AG10803 (cell line): ENCODE measurements around the gene CALML4.
A peak's percentile ranks its signal among the peaks of the same experiment; 100 is the strongest.
"Not testable (repeated sequence)": the region's sequence is repeated elsewhere in the genome, so short reads cannot be mapped to it uniquely, and the experiment has no call there.

Experiments used
- DNase-seq: peaks from one replicate; pipeline ENCODE4 v3.0.0; 2010; ENCODE audit warnings: low read depth
- H3K4me3 ChIP-seq: 2 replicates; pipeline ENCODE4 v1.5.1; 2011; ENCODE audit warnings: mild to moderate bottlenecking, low read length, control low read depth
- TF ChIP-seq, protein P1 (sequence below): conservative IDR thresholded peaks from 2 replicates; pipeline ENCODE4 v1.5.1; 2011; ENCODE audit warnings: mild to moderate bottlenecking, low read length, control low read depth, inconsistent platforms

Gene CALML4

DNA sequence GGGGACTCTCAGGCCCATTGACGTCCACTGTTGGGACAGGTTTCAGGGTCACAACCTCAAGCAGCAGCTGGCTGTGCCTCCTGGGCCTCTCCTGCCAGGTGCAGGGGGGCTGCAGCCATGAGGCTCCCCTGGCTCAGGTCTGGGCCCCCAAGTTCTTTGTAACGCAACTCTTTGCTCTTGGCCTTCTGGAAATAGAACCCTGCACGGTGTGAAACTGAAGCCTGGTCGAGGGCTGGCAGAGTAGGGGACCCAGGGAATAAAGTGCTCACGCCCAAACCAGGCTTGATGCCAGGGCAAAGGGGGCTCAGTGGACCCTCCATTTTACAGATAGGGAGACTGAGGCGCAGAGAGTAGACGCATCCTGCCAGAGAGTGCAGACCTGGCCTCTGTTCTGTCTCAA lies 771 bp downstream of the CALML4 start:
- no peak overlapping the region for H3K4me3 ChIP-seq
- DNase-seq: no peak
- TF ChIP-seq, protein P1, sequence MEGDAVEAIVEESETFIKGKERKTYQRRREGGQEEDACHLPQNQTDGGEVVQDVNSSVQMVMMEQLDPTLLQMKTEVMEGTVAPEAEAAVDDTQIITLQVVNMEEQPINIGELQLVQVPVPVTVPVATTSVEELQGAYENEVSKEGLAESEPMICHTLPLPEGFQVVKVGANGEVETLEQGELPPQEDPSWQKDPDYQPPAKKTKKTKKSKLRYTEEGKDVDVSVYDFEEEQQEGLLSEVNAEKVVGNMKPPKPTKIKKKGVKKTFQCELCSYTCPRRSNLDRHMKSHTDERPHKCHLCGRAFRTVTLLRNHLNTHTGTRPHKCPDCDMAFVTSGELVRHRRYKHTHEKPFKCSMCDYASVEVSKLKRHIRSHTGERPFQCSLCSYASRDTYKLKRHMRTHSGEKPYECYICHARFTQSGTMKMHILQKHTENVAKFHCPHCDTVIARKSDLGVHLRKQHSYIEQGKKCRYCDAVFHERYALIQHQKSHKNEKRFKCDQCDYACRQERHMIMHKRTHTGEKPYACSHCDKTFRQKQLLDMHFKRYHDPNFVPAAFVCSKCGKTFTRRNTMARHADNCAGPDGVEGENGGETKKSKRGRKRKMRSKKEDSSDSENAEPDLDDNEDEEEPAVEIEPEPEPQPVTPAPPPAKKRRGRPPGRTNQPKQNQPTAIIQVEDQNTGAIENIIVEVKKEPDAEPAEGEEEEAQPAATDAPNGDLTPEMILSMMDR: no peak

DNA sequence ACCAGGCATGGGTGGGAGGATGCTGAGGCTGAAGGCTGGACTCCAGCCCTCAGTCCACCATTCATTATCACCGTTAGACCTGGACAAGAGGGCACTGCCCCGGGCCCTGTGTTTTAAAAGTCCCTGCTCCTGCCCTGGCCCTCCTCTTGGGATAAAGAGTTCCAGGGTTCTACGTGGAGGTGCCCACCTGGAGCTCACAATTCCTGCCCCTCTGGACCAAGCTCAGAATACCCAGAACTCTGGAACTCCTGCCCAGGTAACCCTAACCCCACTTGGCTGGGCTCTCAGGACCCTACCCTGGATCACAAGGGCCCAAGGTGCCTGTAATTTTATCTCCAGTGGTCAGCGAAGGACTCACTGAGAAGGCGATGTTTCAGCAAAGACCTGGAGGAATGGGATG lies 1.2 kb downstream of the CALML4 start:
- no peak for DNase-seq
- no peak overlapping the region for H3K4me3 ChIP-seq
- TF ChIP-seq, protein P1: no peak

DNA sequence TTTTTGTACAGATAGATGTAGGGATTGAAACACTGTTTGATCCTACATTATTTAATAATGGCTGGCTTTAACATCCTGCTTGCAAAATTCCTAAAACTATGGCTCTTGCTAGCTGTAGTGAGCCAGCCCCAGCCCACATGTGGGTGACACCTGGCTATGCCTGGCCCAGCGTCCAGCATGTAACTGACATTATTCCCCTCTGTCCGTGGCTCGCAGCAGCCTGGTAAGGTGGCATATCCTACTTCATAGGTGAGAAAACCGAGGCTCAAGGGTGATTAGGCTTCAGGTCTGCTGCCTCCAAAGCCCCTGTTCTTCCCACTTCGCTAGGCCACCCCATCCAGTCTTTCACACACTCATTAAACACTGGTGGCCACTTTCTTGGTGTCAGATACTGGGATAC lies 1.6 kb downstream of the CALML4 start:
- DNase-seq: no peak
- H3K4me3 ChIP-seq: no peak overlapping the region
- TF ChIP-seq, protein P1: no peak

DNA sequence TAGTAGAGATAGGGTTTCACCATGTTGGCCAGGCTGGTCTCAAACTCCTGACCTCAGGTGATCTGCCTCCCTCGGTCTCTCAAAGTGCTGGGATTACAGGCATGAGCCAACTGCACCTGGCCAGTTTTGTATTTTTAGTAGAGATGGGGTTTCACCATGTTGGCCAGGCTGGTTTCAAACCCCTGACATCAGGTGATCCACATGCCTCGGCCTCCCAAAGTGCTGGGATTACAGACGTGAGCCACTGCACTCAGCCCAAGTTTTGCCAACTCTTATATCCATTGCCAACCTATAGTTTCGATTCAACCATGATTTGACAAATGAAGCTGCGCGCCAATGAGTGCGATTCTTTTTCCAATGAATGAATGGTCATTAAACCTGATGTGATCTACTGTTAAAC lies 2.1 kb downstream of the CALML4 start:
- not testable (repeated sequence) for DNase-seq, H3K4me3 ChIP-seq

DNA sequence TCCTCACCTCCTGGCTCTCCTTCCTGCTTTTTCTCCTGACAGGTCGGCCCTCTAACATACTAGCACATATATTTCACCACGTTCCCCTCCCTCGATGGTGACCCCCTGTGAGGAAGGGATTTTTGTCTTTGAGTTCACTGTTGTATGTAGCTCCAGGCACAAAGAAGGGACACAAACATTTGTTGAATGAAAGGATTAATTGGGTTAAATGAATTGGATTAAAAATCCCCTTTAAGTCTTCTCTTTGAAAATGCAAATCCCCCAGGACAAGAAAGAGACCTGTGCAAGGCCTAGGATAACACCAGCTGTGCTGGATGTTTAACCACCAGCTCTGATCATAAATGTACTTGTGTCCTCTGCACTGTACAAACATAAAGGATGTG lies 3.3 kb downstream of the CALML4 start:
- DNase-seq: no peak
- H3K4me3 ChIP-seq: no peak overlapping the region
- TF ChIP-seq, protein P1: no peak

DNA sequence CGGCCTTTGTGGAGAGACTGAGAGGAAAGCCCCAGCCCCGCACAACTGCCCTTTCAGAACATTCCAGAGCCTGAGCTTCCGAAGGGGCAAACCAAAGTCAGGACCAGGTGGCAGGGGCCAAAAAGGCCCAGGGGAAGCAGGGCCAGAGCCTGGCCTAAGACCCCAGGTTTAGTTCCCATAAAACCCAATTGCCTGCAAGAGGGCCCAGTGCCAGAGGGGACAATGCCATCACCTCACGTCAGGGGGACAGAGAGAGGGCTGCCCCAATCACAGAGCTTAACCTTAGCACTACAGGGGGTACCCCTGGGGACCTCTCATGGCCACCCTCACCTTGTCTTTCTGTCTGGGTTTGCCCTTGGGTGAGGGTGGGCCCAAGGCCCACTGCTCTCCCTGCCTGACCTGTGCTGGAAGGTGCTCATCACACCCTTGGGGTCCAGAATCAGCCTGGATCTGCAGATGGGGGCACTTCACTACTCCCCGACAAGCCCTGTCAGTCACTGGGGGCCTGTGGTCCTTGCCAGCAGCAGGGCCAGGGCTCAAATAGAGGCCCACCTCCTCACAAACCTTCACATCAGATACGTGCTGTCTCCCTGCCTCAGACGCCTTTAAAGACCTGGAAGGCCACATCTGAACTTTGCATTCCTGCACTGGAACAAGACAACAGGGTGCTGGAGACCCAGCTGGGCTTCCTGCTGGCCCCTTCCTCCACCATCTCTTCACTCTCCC lies 3.8 kb downstream of the CALML4 start:
- DNase-seq: no peak

DNA sequence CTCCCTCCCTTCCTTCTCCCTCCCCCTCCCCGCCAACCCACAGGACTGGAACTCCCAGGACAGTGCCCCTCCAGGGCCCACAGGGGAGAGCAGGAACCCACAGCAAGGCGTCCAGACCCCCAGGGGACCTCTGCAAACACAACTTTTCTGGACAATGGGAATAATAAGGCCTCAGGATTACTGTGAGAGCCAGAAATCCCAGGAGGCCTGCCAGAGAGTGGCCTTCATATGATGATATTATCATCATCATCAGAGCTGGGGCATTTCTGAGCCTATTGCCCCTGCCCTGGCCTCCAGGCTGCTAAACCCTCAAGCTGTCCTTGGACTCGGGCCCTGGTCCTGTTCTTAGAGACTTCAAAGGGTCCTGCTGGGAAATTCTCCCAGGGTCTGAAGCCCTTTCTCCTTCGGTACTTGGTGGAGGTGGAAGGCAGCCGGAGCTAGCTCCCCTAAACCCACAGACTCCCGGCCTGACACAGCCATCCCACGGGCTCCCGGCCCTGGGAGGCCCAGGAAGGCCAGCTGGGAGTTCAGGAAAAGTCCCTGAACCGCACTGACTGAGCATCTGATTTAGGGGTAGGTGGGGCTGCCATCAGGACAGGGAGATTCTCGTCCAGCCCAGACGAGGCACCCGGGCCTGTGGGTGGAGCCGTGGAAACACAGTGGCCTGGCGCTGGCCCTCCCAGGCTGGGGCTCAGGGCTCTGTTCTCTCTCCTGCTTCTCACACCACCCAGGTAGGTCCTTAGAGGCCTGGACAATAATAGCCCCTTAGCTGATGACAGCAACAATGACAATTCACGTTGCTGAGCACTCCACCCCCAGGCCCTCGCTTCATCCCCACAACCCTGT lies 4.9 kb downstream of the CALML4 start:
- DNase-seq: peak; percentile 12
- H3K4me3 ChIP-seq: no peak overlapping the region
- TF ChIP-seq, protein P1: no peak

More for the DNA sequence above, 3.8 kb downstream of the CALML4 start:
- TF ChIP-seq, protein P1: no peak
- no peak overlapping the region for H3K4me3 ChIP-seq
